MCF 10A (cell line): Measurements from ENCODE around the gene CD151. TPM values are rescaled to one million over a fixed set of nuclear protein-coding genes. Genes with fewer than 3 reads are reported as not detected.

Source experiments
- BruUV-seq: library from RNA; stranded (reverse); fragments of 400-500 nt; replicated peaks from 2 replicates; lab custom pipeline; 2021; lab: Mats Ljungman, UMichigan
- CTCF ChIA-PET: fragments of 300-600 bp; sonication (Branson Sonifier 250); formaldehyde crosslinking; extraction: SDS; loops from one replicate; lab custom pipeline; 2021; ENCODE audit warnings: antibody characterized with exemption, inconsistent platforms; lab: Yijun Ruan, JAX
- POLR2A ChIA-PET: fragments of 300-600, 350-650 bp; sonication (Branson Sonifier 250); formaldehyde crosslinking; extraction: SDS; loops from one replicate; lab custom pipeline; 2020; ENCODE audit warnings: antibody characterized with exemption, inconsistent platforms; lab: Yijun Ruan, JAX
- DNase-seq: peaks from one replicate; pipeline ENCODE4 v3.0.0-alpha.2; 2018; ENCODE audit not compliant: unreplicated experiment
- H3K27ac Mint-ChIP-seq: one replicate; pipeline ENCODE4 v1.8.0; 2022; ENCODE audit warnings: mild to moderate bottlenecking, low read depth, mixed read lengths; ENCODE audit not compliant: unreplicated experiment
- H3K27me3 Mint-ChIP-seq: one replicate; pipeline ENCODE4 v1.8.0; 2022; ENCODE audit warnings: mixed read lengths; ENCODE audit not compliant: insufficient read depth, unreplicated experiment
- H3K36me3 Mint-ChIP-seq: one replicate; pipeline ENCODE4 v1.8.0; 2022; ENCODE audit warnings: mild to moderate bottlenecking, moderate library complexity, mixed read lengths; ENCODE audit not compliant: insufficient read depth, unreplicated experiment
- H3K4me1 Mint-ChIP-seq: one replicate; pipeline ENCODE4 v1.8.0; 2022; ENCODE audit warnings: mixed read lengths; ENCODE audit not compliant: insufficient read depth, unreplicated experiment
- H3K4me3 Mint-ChIP-seq: one replicate; pipeline ENCODE4 v1.8.0; 2022; ENCODE audit warnings: mild to moderate bottlenecking, moderate library complexity, mixed read lengths; ENCODE audit not compliant: unreplicated experiment
- H3K9me3 Mint-ChIP-seq: one replicate; pipeline ENCODE4 v1.8.0; 2022; ENCODE audit warnings: mixed read lengths; ENCODE audit not compliant: unreplicated experiment
- intact Hi-C: fragments of 100-400 bp; cut with micrococcal nuclease; formaldehyde crosslinking; loops from 2 replicates; pipeline ENCODE4 v1.14.1; 2022
- total RNA-seq: library from RNA; stranded (reverse); gene quantifications from 2 replicates; pipeline ENCODE4 v1.2.3, GENCODE V29; 2022
- TF ChIP-seq, protein P1 (sequence below): fragments of 200-600 bp; IDR thresholded peaks from one replicate; pipeline ENCODE4 v1.8.0; 2022; ENCODE audit warnings: antibody characterized with exemption, mild to moderate bottlenecking; ENCODE audit not compliant: unreplicated experiment

The CD151 gene
- total RNA-seq, 1 experiment from 2014 or later, result 412 TPM

DNA sequence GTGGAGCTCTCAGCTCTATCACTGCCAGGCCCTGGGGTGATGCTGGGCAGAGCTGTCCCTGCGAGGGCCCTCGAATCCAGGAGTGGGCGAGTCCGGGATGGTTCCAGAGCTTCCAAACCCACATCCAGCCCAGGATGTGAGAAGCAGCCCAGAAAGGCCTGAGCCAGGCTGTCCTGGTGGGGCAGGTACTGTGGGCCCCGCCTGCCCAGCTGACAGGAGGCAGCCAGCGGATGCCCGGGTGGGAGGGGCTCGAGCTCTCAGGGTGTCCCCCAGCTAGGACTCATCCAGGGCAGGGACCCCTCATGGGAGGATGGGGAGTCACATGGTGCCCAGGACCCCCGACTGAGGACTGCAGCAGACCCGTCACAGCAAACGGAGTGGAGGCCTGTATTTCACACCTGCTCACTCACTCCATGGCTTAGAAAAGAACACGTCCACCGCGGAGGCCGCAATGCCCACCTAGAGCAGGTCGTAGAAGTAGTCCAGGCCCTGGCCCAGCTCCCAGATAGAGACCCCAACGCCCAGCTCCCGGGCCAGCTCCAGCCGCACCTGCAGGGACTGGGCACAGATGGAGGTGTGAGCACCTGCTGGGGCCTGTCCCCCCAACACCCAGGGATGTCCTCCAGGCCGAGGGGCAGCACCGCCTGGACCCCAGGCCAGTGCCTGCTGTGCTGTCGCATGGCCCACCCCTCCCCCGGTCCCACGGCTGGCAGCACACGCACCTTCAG, 36.8 kb downstream of the CD151 start:
- H3K36me3 Mint-ChIP-seq, result peaks cover 56% of the 10 kb centered on the region
- intact Hi-C loops, result no loop called here
- H3K4me3 Mint-ChIP-seq, result no peak overlapping the region
- H3K9me3 Mint-ChIP-seq, result no peaks in the 10 kb centered on the region
- CTCF ChIA-PET, result interaction anchor here (0.8 to 2.8 kb wide), 2 partner anchors 11 to 182 kb away, joined by 4 to 12 read pairs; no protein-coding TSS in a partner anchor
- H3K4me1 Mint-ChIP-seq, result no peaks in the 10 kb centered on the region
- TF ChIP-seq, protein P1, sequence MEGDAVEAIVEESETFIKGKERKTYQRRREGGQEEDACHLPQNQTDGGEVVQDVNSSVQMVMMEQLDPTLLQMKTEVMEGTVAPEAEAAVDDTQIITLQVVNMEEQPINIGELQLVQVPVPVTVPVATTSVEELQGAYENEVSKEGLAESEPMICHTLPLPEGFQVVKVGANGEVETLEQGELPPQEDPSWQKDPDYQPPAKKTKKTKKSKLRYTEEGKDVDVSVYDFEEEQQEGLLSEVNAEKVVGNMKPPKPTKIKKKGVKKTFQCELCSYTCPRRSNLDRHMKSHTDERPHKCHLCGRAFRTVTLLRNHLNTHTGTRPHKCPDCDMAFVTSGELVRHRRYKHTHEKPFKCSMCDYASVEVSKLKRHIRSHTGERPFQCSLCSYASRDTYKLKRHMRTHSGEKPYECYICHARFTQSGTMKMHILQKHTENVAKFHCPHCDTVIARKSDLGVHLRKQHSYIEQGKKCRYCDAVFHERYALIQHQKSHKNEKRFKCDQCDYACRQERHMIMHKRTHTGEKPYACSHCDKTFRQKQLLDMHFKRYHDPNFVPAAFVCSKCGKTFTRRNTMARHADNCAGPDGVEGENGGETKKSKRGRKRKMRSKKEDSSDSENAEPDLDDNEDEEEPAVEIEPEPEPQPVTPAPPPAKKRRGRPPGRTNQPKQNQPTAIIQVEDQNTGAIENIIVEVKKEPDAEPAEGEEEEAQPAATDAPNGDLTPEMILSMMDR, result no peak
- no peaks in the 10 kb centered on the region for H3K27me3 Mint-ChIP-seq
- no peak for DNase-seq
- no peak overlapping the region for H3K27ac Mint-ChIP-seq
- no TSS peak for BruUV-seq
- POLR2A ChIA-PET, result interaction anchor here (0.6 to 1.1 kb wide), 2 partner anchors 26 to 61 kb away, joined by 3 read pairs; no protein-coding TSS in a partner anchor

DNA sequence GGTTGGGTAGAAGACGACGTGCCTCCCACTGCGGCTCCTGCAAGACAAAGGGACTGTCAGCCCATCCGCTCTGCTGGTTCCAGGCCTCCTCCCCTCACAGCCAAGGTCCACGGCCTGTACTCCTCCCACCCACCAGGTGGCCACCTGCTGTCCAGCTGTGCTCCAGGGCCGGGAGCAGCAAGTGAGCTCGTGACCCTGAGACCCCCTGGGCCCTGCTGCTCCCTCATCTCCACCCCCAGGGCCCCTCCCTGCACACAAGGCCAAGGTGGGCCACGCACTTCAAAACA, 37.3 kb downstream of the CD151 start:
- Mint-ChIP-seq H3K9me3 (no peaks in the 10 kb centered on the region), H3K27me3 (no peaks in the 10 kb centered on the region), H3K4me1 (no peaks in the 10 kb centered on the region), H3K36me3 (peaks cover 55% of the 10 kb centered on the region), H3K4me3 (no peak overlapping the region), H3K27ac (no peak overlapping the region)
- ChIA-PET CTCF (interaction anchor here (0.6 to 2.8 kb wide), 2 partner anchors 86 to 181 kb away, joined by 3 to 12 read pairs; no protein-coding TSS in a partner anchor), POLR2A (no interaction called here)
- no TSS peak for BruUV-seq
- DNase-seq, result no peak
- intact Hi-C loops, result no loop called here
- TF ChIP-seq, protein P1, result peak; percentile 9

DNA sequence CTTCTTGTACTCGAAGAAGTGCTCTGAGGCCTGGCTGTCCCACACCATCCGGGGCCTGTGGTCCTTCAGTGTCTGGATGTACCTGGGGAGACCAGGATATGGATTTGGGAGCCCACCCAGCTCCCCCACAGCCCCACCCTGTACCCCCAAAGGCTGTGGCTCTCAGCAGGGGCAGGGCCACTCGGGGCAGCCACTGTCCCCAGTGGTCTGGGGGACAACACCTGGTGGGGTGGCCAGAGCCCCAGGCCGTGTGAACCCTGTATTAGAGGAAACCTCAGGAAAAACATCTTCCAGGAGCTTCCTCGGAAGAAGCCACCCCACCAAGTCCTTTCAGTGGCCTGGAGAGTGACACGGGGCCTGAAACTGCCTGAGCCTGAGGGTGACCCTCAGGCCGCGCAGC, 37.7 kb downstream of the CD151 start:
- TF ChIP-seq, protein P1, result no peak
- H3K4me3 Mint-ChIP-seq, result no peak overlapping the region
- H3K27ac Mint-ChIP-seq, result no peak overlapping the region
- H3K4me1 Mint-ChIP-seq, result no peaks in the 10 kb centered on the region
- POLR2A ChIA-PET, result no interaction called here
- no peaks in the 10 kb centered on the region for H3K27me3 Mint-ChIP-seq
- intact Hi-C loops, result no loop called here
- CTCF ChIA-PET, result interaction anchor here (0.6 to 2.8 kb wide), 2 partner anchors 86 to 181 kb away, joined by 3 to 12 read pairs; no protein-coding TSS in a partner anchor
- no peaks in the 10 kb centered on the region for H3K9me3 Mint-ChIP-seq
- peaks cover 55% of the 10 kb centered on the region for H3K36me3 Mint-ChIP-seq
- BruUV-seq, result no TSS peak
- no peak for DNase-seq

- intact Hi-C loops, result no loop called here
- no peaks in the 10 kb centered on the region for H3K27me3 Mint-ChIP-seq
- ChIA-PET CTCF (interaction anchor here (1.1 kb wide), 1 partner anchor 180 kb away, joined by 3 read pairs; no protein-coding TSS in a partner anchor), POLR2A (interaction anchor here (0.6 kb wide), 1 partner anchor 245 kb away, joined by 3 read pairs; no protein-coding TSS in a partner anchor)
- no peaks in the 10 kb centered on the region for H3K4me1 Mint-ChIP-seq
- H3K4me3 Mint-ChIP-seq, result no peak overlapping the region
- TF ChIP-seq, protein P1, result no peak
- no peak overlapping the region for H3K27ac Mint-ChIP-seq
- no TSS peak for BruUV-seq
- no peak for DNase-seq
- H3K36me3 Mint-ChIP-seq, result peaks cover 45% of the 10 kb centered on the region
- no peaks in the 10 kb centered on the region for H3K9me3 Mint-ChIP-seq
Observed at GRCh38 chr11:871472-871871, 38.7 kb downstream of the CD151 start.
